GM23338 (cell line): ENCODE measurements around the gene SSH2.

ENCODE experiments used
- CREB1 ChIP-seq: fragments of 250-450 bp; sonication (Bioruptor Pico); IDR thresholded peaks from 2 replicates; pipeline ENCODE4 v1.5.0; 2020; ENCODE audit warnings: low read depth, mild to moderate bottlenecking, moderate library complexity
- EZH2 ChIP-seq: fragments of 200-600 bp; sonication (generic); IDR thresholded peaks from one replicate; pipeline ENCODE4 v1.8.0; 2017; ENCODE audit warnings: antibody characterized with exemption, mild to moderate bottlenecking, low read depth; ENCODE audit not compliant: unreplicated experiment
- EZH2phosphoT487 ChIP-seq: fragments of 200-600 bp; sonication (generic); IDR thresholded peaks from one replicate; pipeline ENCODE4 v1.8.1; 2018; ENCODE audit warnings: antibody characterized with exemption; ENCODE audit not compliant: unreplicated experiment
- NANOG ChIP-seq: IDR thresholded peaks from 2 replicates; pipeline ENCODE4 v1.6.1; 2016; ENCODE audit warnings: antibody characterized with exemption, borderline replicate concordance
- POLR2AphosphoS5 ChIP-seq: IDR thresholded peaks from 2 replicates; pipeline ENCODE4 v1.6.1; 2016; ENCODE audit warnings: antibody characterized with exemption, low read depth
- STAT1 ChIP-seq: IDR thresholded peaks from one replicate; pipeline ENCODE4 v1.6.1; 2016; ENCODE audit warnings: antibody characterized with exemption; ENCODE audit not compliant: unreplicated experiment
- ZNF114 ChIP-seq: fragments of 250-450 bp; sonication (Bioruptor Pico); IDR thresholded peaks from 2 replicates; pipeline ENCODE4 v1.5.0; 2020; ENCODE audit warnings: mild to moderate bottlenecking, moderate library complexity
- ZNF331 ChIP-seq: fragments of 250-450 bp; sonication (Bioruptor Pico); IDR thresholded peaks from 2 replicates; pipeline ENCODE4 v1.5.0; 2020; ENCODE audit warnings: low read depth, mild to moderate bottlenecking, moderate library complexity
- TF ChIP-seq, protein P1 (sequence below), 2 experiments: fragments of 200-600 bp in 1 of 2; sonication (generic) in 1 of 2; conservative IDR thresholded peaks; 2 replicates each; pipeline versions ENCODE4 v1.5.1 to v1.6.1; 2016 to 2017; ENCODE audit warnings: antibody characterized with exemption in 2 of 2, low read depth in 2 of 2, mild to moderate bottlenecking in 2 of 2, moderate library complexity in 1 of 2
- TF ChIP-seq, protein P2 (sequence below): IDR thresholded peaks from one replicate; pipeline ENCODE4 v1.6.1; 2018; ENCODE audit warnings: antibody characterized with exemption; ENCODE audit not compliant: unreplicated experiment
- TF ChIP-seq, protein P3 (sequence below): IDR thresholded peaks from 2 replicates; pipeline ENCODE4 v1.6.1; 2016; ENCODE audit warnings: antibody characterized with exemption

DNA sequence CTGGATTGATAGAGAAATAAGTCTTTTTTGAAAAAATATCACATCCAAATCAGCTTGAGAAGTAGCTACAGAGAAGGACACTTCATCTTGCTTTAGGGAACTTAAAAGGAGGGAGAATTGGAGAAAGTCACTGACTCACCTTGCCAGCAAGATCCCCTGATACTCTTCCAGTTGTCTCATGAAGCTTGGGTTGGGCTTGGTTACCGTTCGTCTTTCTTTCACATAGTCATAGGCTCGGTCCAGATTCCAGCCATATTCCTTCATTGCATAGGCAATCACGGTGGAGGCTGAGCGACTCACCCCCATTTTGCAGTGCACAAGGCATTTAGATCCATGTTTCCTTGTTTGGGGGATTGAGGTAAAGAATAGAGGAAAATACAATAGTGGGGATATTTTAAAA lies 282.0 kb downstream of the SSH2 start:
- TF ChIP-seq, protein P1, sequence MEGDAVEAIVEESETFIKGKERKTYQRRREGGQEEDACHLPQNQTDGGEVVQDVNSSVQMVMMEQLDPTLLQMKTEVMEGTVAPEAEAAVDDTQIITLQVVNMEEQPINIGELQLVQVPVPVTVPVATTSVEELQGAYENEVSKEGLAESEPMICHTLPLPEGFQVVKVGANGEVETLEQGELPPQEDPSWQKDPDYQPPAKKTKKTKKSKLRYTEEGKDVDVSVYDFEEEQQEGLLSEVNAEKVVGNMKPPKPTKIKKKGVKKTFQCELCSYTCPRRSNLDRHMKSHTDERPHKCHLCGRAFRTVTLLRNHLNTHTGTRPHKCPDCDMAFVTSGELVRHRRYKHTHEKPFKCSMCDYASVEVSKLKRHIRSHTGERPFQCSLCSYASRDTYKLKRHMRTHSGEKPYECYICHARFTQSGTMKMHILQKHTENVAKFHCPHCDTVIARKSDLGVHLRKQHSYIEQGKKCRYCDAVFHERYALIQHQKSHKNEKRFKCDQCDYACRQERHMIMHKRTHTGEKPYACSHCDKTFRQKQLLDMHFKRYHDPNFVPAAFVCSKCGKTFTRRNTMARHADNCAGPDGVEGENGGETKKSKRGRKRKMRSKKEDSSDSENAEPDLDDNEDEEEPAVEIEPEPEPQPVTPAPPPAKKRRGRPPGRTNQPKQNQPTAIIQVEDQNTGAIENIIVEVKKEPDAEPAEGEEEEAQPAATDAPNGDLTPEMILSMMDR (conservative IDR thresholded peaks at IDR 0.05; ENCODE audit: low read depth in 2 of 2) = no peak
- TF ChIP-seq POLR2AphosphoS5 (no peak), EZH2 (no peak), EZH2phosphoT487 (no peak), ZNF331 (CRISPR knock-in tag) (no peak), NANOG (no peak), CREB1 (CRISPR knock-in tag) (no peak), ZNF114 (CRISPR knock-in tag) (no peak), STAT1 (no peak)
- TF ChIP-seq, protein P2, sequence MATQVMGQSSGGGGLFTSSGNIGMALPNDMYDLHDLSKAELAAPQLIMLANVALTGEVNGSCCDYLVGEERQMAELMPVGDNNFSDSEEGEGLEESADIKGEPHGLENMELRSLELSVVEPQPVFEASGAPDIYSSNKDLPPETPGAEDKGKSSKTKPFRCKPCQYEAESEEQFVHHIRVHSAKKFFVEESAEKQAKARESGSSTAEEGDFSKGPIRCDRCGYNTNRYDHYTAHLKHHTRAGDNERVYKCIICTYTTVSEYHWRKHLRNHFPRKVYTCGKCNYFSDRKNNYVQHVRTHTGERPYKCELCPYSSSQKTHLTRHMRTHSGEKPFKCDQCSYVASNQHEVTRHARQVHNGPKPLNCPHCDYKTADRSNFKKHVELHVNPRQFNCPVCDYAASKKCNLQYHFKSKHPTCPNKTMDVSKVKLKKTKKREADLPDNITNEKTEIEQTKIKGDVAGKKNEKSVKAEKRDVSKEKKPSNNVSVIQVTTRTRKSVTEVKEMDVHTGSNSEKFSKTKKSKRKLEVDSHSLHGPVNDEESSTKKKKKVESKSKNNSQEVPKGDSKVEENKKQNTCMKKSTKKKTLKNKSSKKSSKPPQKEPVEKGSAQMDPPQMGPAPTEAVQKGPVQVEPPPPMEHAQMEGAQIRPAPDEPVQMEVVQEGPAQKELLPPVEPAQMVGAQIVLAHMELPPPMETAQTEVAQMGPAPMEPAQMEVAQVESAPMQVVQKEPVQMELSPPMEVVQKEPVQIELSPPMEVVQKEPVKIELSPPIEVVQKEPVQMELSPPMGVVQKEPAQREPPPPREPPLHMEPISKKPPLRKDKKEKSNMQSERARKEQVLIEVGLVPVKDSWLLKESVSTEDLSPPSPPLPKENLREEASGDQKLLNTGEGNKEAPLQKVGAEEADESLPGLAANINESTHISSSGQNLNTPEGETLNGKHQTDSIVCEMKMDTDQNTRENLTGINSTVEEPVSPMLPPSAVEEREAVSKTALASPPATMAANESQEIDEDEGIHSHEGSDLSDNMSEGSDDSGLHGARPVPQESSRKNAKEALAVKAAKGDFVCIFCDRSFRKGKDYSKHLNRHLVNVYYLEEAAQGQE = no peak
- TF ChIP-seq, protein P3, sequence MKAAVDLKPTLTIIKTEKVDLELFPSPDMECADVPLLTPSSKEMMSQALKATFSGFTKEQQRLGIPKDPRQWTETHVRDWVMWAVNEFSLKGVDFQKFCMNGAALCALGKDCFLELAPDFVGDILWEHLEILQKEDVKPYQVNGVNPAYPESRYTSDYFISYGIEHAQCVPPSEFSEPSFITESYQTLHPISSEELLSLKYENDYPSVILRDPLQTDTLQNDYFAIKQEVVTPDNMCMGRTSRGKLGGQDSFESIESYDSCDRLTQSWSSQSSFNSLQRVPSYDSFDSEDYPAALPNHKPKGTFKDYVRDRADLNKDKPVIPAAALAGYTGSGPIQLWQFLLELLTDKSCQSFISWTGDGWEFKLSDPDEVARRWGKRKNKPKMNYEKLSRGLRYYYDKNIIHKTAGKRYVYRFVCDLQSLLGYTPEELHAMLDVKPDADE = no peak
